GM06990 (cell line): ENCODE results near the gene DUSP2.

Source experiments
- DNase-seq: peaks from one replicate; pipeline ENCODE4 v3.0.0-alpha.2; 2011; ENCODE audit not compliant: insufficient read length; ENCODE audit errors: extremely low read depth
- H3K27me3 ChIP-seq: replicated peaks from 2 replicates; pipeline ENCODE4 v1.6.0; 2011; ENCODE audit warnings: low read length; ENCODE audit not compliant: control insufficient read depth, insufficient read depth
- H3K36me3 ChIP-seq: 2 replicates; pipeline ENCODE4 v1.5.1; 2011; ENCODE audit warnings: low read length; ENCODE audit not compliant: control insufficient read depth, insufficient read depth
- H3K4me3 ChIP-seq: replicated peaks from 2 replicates; pipeline ENCODE4 v1.5.1; 2011; ENCODE audit warnings: low read depth, mild to moderate bottlenecking, control low read depth, low read length
- TF ChIP-seq, protein P1 (sequence below): IDR thresholded peaks from 2 replicates; pipeline ENCODE4 v1.5.1; 2011; ENCODE audit warnings: low read length, control low read depth, mild to moderate bottlenecking, inconsistent platforms; ENCODE audit not compliant: insufficient read depth, poor library complexity, severe bottlenecking

DUSP2 gene

DNA sequence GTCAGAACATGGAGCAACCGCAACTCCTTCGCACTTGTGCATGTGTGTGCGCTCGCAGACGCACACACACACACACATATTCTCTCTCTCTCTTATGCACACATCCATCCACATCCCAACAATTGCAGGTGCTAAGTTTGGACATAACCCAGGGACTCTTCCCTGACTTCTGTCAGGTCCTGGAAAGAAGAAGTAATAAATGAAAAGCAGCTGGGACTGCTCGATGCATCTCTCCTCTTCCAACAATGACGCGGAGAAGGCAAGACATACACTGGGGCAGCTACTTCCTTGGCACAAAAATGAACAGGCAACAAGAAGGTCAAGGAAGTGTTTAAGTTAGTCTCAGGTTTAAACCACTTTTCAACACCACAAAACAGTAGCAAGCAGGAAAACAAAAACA lies 39.7 kb upstream of the DUSP2 start:
- H3K4me3 ChIP-seq = no peak overlapping the region
- TF ChIP-seq, protein P1, sequence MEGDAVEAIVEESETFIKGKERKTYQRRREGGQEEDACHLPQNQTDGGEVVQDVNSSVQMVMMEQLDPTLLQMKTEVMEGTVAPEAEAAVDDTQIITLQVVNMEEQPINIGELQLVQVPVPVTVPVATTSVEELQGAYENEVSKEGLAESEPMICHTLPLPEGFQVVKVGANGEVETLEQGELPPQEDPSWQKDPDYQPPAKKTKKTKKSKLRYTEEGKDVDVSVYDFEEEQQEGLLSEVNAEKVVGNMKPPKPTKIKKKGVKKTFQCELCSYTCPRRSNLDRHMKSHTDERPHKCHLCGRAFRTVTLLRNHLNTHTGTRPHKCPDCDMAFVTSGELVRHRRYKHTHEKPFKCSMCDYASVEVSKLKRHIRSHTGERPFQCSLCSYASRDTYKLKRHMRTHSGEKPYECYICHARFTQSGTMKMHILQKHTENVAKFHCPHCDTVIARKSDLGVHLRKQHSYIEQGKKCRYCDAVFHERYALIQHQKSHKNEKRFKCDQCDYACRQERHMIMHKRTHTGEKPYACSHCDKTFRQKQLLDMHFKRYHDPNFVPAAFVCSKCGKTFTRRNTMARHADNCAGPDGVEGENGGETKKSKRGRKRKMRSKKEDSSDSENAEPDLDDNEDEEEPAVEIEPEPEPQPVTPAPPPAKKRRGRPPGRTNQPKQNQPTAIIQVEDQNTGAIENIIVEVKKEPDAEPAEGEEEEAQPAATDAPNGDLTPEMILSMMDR = no peak
- no peaks in the 10 kb centered on the region for H3K27me3 ChIP-seq
- peaks cover 23% of the 10 kb centered on the region for H3K36me3 ChIP-seq
- no peak for DNase-seq

DNA sequence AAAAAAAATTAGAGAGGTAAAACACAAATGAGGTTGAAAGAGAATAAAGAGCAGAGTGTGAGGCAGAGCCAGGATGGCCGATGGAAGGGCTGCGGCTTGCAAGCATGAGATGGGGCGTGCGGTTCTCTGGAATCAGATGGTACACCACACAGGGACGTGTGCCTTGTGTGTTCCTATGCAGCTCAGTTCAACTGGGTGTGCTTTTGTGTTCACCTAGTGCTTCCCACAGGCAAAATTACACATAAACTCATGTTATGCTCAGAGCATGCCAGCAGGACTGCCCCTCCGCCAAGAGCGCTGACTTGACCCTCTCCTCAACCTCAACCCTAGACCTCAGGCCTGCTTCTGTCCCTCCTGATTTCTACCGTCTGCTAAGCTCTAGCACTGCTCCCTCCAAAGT lies 38.9 kb upstream of the DUSP2 start:
- TF ChIP-seq, protein P1 = no peak
- Histone ChIP-seq H3K36me3 (peaks cover 23% of the 10 kb centered on the region), H3K4me3 (no peak overlapping the region), H3K27me3 (no peaks in the 10 kb centered on the region)
- DNase-seq = no peak

DNA sequence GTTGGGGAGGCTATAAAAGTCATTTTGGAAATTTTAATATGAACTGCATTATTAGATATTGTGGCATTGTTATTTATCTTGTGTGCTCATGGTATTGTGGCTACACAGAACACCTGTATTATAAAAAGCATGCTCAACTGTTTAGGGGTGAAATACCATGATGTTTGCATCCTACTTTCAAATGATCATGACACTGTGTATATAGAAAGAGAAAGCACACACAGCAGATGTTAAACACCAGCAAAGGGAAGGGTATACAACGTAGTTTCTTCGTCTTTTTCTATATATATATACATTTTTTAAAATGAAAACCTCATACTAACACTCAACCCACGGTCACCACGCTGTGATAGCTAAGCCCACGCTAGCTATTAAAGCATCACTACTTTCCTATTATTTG lies 36.3 kb upstream of the DUSP2 start:
- Histone ChIP-seq H3K4me3 (no peak overlapping the region), H3K36me3 (peaks cover 12% of the 10 kb centered on the region), H3K27me3 (no peaks in the 10 kb centered on the region)
- no peak for DNase-seq
- TF ChIP-seq, protein P1 = no peak

DNA sequence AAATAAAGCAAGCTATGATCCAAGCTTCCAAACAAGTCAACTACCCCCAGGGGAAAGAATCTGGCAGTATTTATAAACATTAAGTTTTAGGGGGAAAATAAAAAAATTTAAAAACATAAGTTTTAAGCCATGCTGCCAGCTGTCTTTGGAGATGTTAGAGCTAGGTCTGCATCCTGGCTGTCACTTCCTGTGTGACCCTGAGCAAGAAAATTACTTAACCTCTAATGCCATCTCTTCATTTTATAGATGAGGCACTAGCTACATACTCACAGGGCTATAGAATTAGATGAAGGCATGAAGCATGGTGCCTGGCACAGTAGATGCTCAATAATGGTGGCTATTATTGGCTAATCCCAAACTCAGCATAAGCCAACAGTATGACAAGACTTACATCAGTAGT lies 35.3 kb upstream of the DUSP2 start:
- Histone ChIP-seq H3K4me3 (no peak overlapping the region), H3K27me3 (no peaks in the 10 kb centered on the region), H3K36me3 (peaks cover 9% of the 10 kb centered on the region)
- TF ChIP-seq, protein P1 = no peak
- no peak for DNase-seq

DNA sequence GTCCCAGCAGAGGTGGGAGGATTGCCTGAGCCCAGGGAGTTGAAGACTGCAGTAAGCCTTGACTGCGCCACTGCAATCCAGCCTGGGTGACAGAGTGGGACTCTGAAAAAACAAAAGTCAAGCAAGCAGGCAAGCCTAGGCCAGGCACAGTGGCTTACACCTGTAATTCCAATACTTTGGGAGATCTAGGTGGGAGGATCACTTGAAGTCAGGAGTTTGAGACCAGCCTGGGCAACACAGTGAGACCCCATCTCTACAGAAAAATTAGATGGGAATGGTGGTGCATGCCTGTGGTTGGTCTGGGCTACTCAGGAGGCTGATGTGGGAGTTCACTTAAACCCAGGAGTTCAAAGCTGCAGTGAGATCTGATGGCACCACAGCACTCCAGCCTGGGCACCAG lies 34.8 kb upstream of the DUSP2 start:
- no peak overlapping the region for H3K4me3 ChIP-seq
- no peak for DNase-seq
- no peaks in the 10 kb centered on the region for H3K27me3 ChIP-seq
- H3K36me3 ChIP-seq = peaks cover 7% of the 10 kb centered on the region
- TF ChIP-seq, protein P1 = no peak

DNA sequence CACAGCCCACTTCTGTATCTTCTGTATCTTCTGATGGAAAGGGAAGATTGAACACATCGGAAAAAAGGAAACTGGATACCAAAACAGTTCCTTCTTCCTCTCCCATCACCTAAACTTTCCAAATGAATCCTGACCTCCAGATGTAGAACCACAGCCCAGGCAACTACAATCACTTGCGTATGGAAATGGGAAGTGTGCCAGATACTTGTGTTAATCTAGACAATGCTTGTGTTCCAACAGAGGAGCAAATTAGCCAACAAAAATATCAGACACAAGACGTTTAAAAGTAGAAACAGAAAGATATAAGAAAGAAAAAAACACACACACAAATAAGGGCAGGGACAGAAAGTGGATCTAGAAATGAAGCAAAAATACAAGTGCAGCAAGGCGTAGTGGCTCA lies 31.4 kb upstream of the DUSP2 start:
- no peak for DNase-seq
- TF ChIP-seq, protein P1 = no peak
- H3K36me3 ChIP-seq = no peaks in the 10 kb centered on the region
- H3K4me3 ChIP-seq = no peak overlapping the region
- no peaks in the 10 kb centered on the region for H3K27me3 ChIP-seq
